ENCODE results near the gene BRINP2. TPM values are rescaled to one million over a fixed set of nuclear protein-coding genes. Genes with fewer than 3 reads are reported as not detected.

Gene BRINP2
- total and polyA plus RNA-seq, 2 of the 13 experiments (the other 11 are each of a cell fraction or from before 2014, with no cell fraction given), result 0.08 to 0.20 TPM

- TF ChIP-seq ZNF318 (CRISPR knock-in tag; IDR thresholded peaks at IDR 0.05) (no peak), ATAD3A (CRISPR knock-in tag; IDR thresholded peaks at IDR 0.05) (no peak), ARNT (IDR thresholded peaks at IDR 0.05) (no peak), MXI1 (IDR thresholded peaks at IDR 0.05; ENCODE audit: borderline replicate concordance, low read depth, low read length) (no peak), TCF7L2 (IDR thresholded peaks at IDR 0.05; ENCODE audit: low read depth, low read length) (no peak), DRAP1 (CRISPR knock-in tag; IDR thresholded peaks at IDR 0.05) (no peak), ZNF879 (CRISPR knock-in tag; IDR thresholded peaks at IDR 0.05) (no peak), SRF (IDR thresholded peaks at IDR 0.05; ENCODE audit: low read depth, low read length) (no peak), PPARG (CRISPR knock-in tag; conservative IDR thresholded peaks at IDR 0.05) (no peak), SIN3B (IDR thresholded peaks at IDR 0.05; ENCODE audit: low read length) (no peak), TAF15 (IDR thresholded peaks at IDR 0.05; ENCODE audit: low read depth, low read length, poor library complexity, severe bottlenecking) (no peak), TERF1 (CRISPR knock-in tag; IDR thresholded peaks at IDR 0.05) (no peak), KLF12 (CRISPR knock-in tag; IDR thresholded peaks at IDR 0.05; ENCODE audit: borderline replicate concordance) (no peak), ZBTB49 (CRISPR knock-in tag; IDR thresholded peaks at IDR 0.05; ENCODE audit: borderline replicate concordance) (no peak), RAD51 (IDR thresholded peaks at IDR 0.05; ENCODE audit: borderline replicate concordance) (no peak), PAF1 (CRISPR knock-in tag; IDR thresholded peaks at IDR 0.05) (no peak), ZNF235 (CRISPR knock-in tag; IDR thresholded peaks at IDR 0.05; ENCODE audit: borderline replicate concordance) (no peak), ZNF34 (CRISPR knock-in tag; IDR thresholded peaks at IDR 0.05; ENCODE audit: borderline replicate concordance) (no peak)
These were observed 38.2 kb downstream of the BRINP2 start (continued) for GRCh38 chr1:177208920-177209319.
